HT1080 (cell line): Measurements from ENCODE around the gene ZBTB8OS. TPM values are rescaled to one million over a fixed set of nuclear protein-coding genes. Genes with fewer than 3 reads are reported as not detected.
A peak's percentile ranks its signal among the peaks of the same experiment; 100 is the strongest.
"Not testable (repeated sequence)": the region's sequence is repeated elsewhere in the genome, so short reads cannot be mapped to it uniquely, and the experiment has no call there.

ENCODE experiments used
- DNase-seq: peaks from one replicate; pipeline ENCODE4 v3.0.0-alpha.2; 2015; ENCODE audit warnings: low read depth
- polyA plus RNA-seq, 2 experiments: library from polyadenylated mRNA; depleted of rRNA; stranded (reverse); fragments of >200 nt; gene quantifications; 2 replicates each; pipeline ENCODE4 v1.2.3, GENCODE V29; 2015
- total RNA-seq: library from RNA; depleted of rRNA; stranded (reverse); fragments of >200 nt; shearing (Covaris generic); gene quantifications from 2 replicates; pipeline ENCODE4 v1.2.3, GENCODE V29; 2014; rRNA removed

The ZBTB8OS gene
- total RNA-seq = 56.1 and 63.8 TPM in 2 replicates
- polyA plus RNA-seq (2015; cell fraction: cytosol; rRNA removed) = 46.5 and 49.0 TPM in 2 replicates
- 42.4 and 51.7 TPM in 2 replicates for polyA plus RNA-seq (2015; cell fraction: nucleus; rRNA removed)

DNA sequence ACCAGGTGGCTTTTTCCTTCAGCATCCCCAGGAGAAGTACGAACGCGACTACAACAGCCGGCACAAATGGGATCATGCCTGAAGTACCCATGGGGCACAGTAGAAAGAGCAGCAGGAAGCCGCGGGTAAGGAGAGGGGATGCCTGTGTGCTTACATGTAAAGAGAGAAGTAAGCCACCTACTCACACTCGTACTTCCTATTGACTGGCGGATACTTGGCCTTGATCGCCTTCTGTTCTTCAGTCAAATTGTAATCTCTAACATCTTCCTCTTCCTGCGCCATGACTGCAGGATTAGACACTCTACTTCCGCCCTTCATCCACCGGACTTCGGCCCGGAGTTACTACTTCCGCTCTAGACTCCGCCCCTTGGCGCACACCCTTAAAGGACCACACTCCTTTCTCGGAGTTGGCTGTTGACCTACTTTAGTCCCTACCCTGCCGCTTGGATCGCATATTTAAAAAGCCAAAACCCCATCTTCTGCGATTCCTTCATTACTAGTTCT, at the start of gene ZBTB8OS:
ZBTB8OS (minus strand) TSS at position 303 of the 504 bp plus-strand sequence; CDS start at position 282, 21 bp downstream.
- DNase-seq = peak; percentile 90

DNA sequence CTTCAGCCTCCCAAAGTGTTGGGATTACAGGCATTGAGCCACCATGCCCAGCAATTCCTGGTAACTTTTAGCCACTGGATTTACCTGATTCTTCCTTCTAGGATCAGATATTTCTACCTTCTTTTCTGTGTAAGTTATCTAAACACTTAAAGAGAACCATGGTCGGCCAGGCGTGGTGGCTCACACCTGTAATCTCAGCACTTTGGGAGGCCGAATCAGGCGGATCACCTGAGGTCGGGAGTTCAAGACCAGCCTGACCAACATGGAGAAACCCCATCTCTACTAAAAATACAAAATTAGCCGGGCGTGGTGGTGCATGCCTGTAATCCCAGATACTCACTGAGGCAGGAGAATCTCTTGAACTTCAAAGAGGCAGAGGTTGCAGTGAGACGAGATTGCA, 46.6 kb upstream of the ZBTB8OS start:
- DNase-seq = not testable (repeated sequence)

DNA sequence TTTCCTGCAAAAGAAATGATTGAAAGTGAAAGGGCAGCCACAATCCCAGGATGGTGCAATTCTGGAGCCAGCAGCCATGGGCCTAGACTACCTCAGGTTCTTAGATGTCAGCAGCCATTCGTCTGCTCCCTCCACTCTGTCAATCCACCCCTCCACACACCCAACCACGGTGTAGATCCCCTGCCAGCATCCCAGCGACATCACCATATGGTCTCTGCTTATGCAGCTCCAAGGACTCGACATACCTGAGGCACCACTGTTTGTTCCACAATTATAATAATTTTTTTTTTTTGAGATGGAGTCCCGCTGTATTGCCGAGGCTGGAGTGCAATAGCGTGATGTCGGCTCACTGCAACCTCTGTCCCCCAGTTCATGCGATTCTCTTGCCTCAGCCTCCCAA, 45.7 kb upstream of the ZBTB8OS start:
- DNase-seq = no peak

DNA sequence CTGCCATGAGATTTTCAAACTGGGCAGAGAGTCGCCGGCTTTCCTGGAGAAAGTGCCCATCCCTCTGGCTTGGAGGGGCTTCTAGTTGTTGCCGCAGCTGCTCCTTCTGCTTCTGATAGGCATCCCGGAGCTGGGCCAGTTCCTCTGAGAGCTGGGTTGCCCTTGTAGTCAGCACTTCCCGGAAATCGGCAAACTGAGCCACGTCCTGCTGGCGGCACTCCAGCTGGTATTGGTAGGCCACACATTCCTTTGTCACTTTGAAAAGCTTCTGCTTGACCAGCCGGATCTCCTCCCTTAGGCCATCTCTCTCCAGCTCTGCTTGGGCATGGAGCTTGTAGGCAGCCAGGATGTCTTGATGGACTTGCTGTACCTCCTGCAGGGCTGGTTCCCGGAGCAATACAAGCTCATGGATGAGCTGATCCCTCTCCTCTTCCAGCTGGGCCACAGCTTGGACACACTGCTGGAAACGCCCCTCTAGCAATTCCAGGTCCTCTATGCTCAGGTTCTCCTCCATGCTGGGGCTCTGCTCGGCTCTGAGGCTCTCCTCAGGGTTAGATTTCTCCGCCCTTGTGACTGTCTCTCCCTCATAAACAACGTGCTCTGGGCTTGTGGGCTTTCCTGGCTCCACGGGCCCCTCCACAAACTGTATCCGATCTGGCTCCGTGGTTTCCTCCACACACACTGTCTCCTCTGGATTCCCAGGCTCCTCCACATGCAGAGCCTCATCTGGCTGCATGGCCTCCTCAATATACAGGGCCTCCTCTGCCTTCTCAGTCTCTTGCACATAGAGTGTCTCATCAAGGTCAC, 45.0 kb upstream of the ZBTB8OS start:
- peak; percentile 69 for DNase-seq

DNA sequence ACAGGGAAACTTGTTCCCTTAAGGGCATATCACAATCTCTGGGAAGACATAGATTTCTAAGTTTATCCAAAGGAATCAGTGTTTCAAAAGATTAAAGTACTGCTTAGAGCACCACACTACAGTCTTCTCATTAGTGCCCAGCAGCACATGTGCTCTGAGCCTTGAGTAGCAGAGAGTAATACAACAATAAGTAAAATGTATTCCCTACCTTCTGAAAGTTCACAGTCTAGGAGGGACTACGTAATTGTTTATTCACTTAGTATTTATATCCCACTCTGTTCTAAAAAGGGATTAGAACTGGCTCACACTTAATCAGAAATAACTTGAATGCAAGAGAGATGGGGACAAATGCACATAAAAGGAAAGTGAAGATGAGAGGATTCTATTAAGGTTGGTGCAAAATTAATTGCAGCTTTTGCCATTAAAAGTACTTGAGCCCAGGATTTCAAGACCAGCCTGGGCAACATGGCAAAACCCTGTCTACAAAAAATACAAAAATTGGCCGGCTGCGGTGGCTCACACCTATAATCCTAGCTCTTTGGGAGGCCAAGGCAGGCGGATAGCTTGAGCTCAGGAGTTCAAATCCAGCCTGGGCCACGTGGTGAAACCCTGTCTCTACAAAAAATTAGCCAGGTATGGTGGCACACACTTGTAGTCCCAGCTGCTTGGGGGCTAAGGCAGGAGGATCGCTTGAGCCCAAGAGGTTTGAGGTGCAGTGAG, 43.3 kb upstream of the ZBTB8OS start:
- DNase-seq = no peak

DNA sequence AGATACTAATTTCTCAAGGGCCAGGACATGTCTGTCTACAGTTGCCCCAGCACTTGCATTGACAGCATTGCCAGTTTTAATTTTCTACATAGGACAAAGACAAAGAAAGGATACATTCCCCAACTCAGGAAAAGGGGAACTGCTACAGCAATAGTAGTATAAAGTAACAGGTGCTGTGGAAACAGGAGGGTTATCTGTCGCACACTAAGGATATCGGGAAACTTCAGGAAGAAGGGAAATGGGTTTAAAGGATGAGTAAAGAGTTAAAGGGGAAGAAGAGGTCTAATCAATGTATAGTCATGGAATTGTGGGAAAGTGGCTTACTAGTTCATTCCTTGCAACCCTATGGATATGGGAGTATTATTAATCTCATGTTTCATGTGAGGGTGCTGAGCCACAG, 36.0 kb upstream of the ZBTB8OS start:
- DNase-seq = no peak

DNA sequence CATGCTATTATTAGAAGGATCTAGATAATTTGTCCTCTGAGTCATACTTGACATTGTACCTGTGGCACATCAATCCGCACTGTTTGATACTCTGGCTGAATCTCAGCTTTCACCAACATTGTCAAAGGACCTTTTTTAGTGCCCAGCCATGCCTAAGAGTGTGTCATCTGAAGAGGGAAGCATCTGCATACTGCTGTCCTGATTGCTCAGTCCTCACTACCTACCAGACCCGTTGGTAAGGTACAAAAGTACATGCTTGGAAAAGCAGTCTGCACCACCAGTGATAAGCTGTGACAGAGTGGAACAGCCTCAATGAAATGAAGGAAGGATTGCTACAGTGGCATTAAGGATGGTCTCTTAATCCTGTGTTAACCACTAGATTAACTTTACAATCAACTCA, 35.1 kb upstream of the ZBTB8OS start:
- no peak for DNase-seq

DNA sequence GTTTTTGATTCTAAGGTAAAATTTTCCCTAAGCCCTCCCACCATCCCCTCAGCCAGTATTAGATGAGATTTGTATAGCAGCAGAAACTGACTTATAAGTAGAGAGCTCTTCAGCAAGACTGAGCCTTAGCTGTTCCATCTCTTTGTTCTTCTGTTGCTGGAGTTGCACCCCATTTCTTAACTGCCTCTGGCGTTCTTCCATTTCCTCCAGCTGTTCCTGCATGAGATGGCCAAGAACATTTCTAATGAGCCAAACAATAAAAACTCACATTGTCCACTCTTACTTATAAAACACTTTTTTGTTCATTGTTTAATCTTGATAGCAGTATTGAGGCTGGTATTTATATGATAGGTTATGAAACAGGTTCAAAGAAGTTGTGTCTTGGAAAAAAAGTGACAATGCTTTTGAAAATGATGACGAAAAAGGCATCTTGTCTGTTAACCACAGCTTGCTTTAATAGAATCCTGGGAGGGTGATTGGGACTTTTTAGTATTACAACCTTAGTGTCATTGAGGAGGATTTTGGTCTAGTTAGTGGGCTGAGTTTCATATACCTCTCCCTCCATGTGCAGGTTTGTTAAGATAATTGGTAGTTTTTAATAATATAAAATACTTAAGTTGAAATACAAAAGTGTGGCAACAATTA, 33.9 kb upstream of the ZBTB8OS start:
- no peak for DNase-seq

DNA sequence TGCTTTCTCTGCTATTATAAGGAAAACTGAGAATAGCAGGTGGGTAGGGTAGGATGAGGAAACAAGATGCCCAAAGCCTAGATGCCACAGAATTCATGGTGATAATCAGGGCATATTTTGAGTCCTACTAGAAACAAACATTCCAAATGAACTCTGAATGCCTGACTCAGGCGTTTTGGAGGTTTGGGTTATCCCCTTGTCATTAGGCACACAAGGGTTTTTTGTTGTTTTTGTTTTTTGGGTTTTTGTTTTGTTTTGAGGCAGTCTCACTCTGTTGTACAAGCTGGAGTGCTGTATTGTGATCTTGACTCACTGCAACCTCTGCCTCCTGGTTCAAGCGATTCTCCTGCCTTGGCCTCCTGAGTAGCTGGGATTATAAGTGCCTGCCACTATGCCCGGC, 33.0 kb upstream of the ZBTB8OS start:
- no peak for DNase-seq

DNA sequence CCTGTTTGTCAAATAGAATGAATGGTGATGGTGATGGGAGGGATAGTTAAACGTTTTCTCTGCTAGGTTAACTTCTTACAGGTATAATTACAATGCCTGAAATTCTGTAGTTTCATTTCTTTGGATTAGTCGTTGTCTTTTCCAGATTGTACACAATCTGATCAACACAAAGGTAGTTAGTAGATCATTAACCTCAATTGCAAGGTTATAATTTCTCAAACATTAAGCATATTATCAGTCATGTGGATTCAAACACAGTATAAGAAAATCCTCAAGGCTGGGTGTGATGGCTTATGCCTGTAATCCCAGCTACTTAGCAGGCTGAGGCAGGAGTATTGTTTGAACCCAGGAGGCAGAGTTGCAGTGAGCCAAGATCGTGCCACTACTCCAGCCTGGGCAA, 31.6 kb upstream of the ZBTB8OS start:
- no peak for DNase-seq

DNA sequence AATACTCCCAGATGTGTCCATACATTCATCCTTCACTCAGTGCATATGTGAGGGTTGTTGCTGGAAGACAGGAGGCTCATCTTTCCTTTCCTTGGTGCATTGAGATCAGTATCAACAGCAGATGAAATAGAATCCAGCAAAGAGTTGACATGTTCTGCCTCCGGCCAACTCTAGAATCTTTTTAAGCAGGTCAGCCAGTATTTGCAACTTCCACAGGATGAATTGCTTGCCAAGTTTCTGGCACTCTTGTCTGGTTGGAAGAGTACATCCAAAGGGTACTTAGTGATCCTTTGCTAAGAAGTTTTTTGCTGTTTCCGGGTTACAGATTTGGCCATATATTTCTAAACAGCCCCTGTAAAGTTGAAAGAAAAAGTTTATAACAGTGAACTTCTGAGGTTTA, 31.2 kb upstream of the ZBTB8OS start:
- DNase-seq = no peak

DNA sequence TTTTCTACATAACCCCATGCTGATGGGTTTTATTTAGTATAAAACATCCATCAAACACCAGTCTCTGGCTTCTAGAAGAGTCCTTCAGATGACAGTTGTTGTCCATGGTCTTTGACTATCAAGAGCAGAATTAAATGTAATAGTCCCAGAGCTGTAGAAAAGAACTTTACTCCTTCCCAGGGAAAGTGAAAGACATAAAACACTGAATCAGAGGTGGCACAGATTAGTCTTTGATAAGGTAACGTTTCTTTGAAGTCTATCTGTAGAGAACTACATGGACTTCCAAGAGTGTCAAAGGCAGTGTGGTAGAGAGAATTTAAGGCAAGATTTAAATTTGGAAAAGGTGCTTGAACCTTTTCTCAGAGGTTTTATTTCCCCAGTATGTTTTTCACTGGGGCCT, 30.3 kb upstream of the ZBTB8OS start:
- DNase-seq = no peak

DNA sequence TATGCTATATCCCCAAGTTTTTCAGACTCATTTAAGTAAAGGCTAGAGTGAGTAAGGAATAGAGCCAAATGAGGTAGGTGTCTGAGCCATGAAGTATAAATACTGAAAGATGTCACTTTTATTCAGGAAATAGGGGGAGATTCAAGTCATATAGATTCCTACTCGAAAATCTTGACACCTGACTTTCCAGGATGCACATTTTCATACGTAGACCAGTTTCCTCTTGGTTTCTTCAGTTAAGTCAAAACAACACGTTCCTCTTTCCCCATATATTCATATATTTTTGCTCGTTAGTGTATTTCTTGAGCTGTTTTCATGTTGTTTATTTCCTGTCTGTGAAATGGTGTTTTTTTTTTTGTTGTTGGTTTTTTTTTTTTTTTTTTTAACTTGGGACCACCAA, 29.6 kb upstream of the ZBTB8OS start:
- DNase-seq = not testable (repeated sequence)

DNA sequence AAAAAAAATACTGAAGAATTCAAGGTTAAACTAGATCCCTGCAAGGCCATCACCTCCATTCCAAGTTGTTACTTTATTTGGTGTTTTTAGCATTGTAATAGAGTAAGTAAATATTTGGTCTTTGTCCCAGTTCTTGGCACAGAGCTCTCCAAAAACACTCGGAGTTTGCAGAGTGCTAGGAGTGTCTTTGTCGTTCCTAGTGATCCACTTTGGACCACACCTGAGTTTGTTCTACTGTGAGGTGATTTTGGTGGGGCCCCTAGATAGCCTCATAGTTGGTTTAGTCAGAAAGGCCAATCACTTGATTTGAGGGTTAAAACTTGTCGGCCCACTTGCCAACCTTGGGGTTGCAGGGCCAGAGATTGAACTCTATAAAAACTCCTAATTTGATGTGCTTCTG, 26.6 kb upstream of the ZBTB8OS start:
- no peak for DNase-seq

DNA sequence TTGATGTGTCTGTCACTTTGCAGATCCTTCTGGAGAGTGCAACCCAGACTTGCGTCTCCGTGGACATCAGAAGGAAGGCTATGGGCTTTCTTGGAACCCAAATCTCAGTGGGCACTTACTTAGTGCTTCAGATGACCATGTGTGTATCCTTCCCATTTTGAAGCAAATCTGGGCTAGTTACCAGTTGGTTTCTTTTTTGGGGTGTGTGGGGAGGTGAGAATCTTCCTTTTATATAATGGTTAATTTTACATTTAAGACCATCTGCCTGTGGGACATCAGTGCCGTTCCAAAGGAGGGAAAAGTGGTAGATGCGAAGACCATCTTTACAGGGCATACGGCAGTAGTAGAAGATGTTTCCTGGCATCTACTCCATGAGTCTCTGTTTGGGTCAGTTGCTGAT, 18.4 kb upstream of the ZBTB8OS start:
- DNase-seq = not testable (repeated sequence)

DNA sequence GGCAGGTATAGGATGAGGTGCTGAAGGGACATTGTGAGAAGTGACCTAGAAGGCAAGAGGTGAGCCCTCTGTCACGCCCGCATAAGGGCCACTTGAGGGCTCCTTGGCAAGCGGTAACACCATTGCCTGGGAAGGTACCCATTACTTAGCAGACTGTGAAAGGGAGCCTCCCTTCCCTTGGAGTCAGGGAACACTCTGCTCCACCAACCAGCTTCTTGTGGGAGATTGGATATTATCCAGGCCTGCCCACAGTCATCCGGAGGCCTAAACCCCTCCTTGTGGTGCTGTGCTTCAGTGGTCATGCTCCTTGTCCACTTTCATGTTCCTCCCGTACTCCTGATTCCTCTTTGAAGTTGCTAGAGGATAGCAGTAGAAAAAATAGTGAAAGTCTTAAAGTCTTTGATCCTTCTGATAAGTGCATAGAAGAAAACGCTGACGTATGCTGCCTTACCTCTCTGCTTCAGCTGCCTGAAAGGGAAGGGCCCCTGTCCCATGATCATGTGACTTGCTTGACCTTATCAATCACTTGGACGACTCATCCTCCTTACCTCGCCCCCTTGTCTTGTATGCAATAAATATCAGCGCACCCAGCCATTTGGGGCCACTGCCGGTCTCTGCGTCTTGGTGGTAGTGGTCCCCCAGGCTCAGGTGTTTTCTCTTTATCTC, 16.7 kb upstream of the ZBTB8OS start:
- DNase-seq = no peak

DNA sequence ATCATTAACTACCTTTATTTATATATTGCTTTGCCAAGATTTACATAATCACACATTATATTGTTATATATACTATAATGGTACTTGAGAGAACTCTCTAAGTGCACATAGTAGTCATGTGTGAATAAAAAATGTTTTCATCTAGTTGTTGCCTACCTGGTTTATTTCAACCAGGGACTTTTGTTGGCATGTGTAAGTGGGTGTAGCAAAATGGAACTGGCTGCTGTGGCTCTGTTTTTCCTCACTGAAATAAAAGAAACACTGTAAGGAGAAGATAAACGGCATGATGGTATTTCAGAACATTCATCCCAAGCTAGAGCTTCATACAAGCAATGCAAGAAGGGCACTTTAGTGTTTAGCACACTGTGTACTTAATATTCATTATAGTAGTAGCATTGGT, 15.6 kb upstream of the ZBTB8OS start:
- no peak for DNase-seq

DNA sequence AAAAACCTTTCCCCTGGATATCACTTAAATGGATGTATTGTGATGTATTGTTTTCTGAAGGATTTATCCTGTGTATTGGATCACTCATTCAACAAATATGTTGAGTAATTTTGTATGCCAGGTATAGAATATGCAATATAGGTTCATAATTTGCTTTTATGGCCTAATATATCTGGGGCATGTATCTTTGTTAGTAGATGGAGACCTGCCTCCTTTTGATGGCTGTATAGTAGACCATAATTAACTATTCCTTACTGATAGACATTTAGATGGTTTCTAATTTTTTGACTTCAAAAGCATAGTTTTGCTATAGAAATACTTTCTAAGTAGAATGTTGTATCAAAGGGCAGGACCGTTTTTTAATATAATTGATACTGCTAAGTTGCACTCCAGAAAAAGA, 9.2 kb upstream of the ZBTB8OS start:
- DNase-seq = no peak

DNA sequence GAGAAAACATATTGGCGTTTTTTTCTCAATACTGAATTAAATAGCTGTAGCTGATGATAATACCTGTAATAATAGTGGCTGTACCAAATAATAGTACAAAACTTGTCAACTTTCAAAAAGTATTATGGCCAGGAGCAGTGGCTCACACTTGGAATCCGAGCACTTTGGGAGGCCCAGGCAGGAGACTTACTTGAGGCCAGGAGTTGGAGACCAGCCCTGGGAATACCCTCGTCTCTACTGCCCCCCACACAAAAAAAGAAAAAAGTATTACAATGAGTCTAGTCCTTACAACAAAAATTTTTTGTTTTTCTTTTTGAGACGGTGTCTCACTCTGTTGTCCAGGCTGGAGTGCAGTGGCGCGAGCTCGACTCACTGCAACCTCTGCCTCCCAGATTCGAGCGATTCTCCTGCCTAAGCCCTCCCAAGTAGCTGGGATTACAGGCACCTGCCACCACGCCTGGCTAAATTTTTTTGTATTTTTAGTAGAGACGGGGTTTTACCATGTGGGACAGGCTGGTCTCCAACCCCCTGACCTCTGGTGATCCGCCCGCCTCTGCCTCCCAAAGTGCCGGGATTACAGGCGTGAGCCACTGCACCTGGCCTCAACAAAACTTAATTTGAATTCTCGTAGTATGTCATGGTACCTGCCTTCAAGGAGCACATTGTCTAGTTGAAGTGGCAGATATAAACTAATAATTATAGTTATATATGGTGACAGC, 2.1 kb upstream of the ZBTB8OS start:
- no peak for DNase-seq

DNA sequence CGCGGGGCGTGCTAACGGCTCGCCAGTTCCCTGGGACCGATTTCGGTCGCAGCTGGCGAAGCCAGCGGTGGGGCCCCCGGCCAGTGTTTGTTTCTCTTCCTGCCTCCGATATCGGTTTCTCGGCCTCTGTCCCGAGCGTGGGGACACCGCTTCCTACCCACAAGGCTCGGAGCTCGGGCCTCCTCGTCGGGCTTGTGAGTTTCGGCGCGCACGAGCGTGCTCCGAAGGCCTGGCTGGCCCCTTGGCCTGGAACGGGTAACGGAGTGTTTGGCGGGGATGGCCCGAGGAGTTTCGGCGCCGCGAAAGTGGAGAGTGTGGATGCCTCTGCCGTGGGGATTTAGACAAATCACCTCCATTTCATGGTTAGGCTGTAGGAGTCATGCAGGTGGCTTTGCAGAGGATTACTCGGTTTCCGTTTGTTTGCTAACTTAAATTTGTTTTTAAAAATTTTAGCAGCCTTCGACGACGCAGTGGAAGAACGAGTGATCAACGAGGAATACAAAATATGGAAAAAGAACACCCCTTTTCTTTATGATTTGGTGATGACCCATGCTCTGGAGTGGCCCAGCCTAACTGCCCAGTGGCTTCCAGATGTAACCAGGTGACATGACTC, 1.2 kb upstream of the ZBTB8OS start:
- DNase-seq = no peak
